A549 (cell line): ENCODE measurements around the gene LRRC8E. TPM values are rescaled to one million over a fixed set of nuclear protein-coding genes. Genes with fewer than 3 reads are reported as not detected.
A peak's percentile ranks its signal among the peaks of the same experiment; 100 is the strongest.

ENCODE experiments used
- ATAC-seq, 2 experiments: fragments of 200-7000 bp in 1 of 2; fragments of >200 bp in 1 of 2; cut with Nextera tagmentation in 1 of 2; cut with Tn5 transposase in 1 of 2; 3 replicates each; pipeline versions ENCODE4 v1.8.0 to v1.9.1; 2018 to 2020; ENCODE audit warnings: mild to moderate bottlenecking in 1 of 2, moderate library complexity in 1 of 2
- CTCF ChIA-PET: fragments of 300-600 bp; sonication (Branson Sonifier 250); formaldehyde crosslinking; extraction: SDS; loops from one replicate; lab custom pipeline; 2021; ENCODE audit warnings: antibody characterized with exemption, inconsistent platforms; lab: Yijun Ruan, JAX
- POLR2A ChIA-PET: fragments of 350-600 bp; formaldehyde crosslinking; extraction: SDS; loops from one replicate; lab custom pipeline; 2021; ENCODE audit warnings: antibody characterized with exemption, inconsistent platforms; lab: Yijun Ruan, JAX
- DNase-seq, 2 experiments: peaks; one replicate each; pipeline versions ENCODE4 v3.0.0 to v3.0.0-alpha.2; 2011 to 2016; ENCODE audit warnings: low read depth in 1 of 2, low spot score in 1 of 2
- FAIRE-seq: peaks from 2 replicates; lab custom pipeline; 2011; peaks lifted over from hg19 to GRCh38; lab: Jason Lieb, UNC
- H3K27ac ChIP-seq, 2 experiments: fragments of >200 bp; sonication (Bioruptor Twin); formaldehyde crosslinking; 3 replicates each; pipeline ENCODE4 v1.5.1; 2016 to 2017
- H3K4me1 ChIP-seq: fragments of >200 bp; sonication (Bioruptor Twin); formaldehyde crosslinking; 3 replicates; pipeline ENCODE4 v1.6.1; 2016
- H3K4me2 ChIP-seq: fragments of >200 bp; sonication (Bioruptor Twin); formaldehyde crosslinking; 3 replicates; pipeline ENCODE4 v1.6.1; 2016
- H3K4me3 ChIP-seq: fragments of >200 bp; sonication (Bioruptor Twin); formaldehyde crosslinking; 3 replicates; pipeline ENCODE4 v1.5.1; 2016
- H3K9me3 ChIP-seq: fragments of >200 bp; sonication (Bioruptor Twin); formaldehyde crosslinking; 3 replicates; pipeline ENCODE4 v1.6.1; 2016
- BHLHE40 ChIP-seq: IDR thresholded peaks from 2 replicates; pipeline ENCODE4 v1.6.1; 2012; ENCODE audit warnings: low read depth, low read length, inconsistent platforms
- CBX8 ChIP-seq: fragments of 200-600 bp; sonication (generic); IDR thresholded peaks from 2 replicates; pipeline ENCODE4 v1.6.1; 2016
- CEBPB ChIP-seq, 2 experiments: fragments of >200 bp in 1 of 2; sonication (Bioruptor Twin) in 1 of 2; formaldehyde crosslinking in 1 of 2; IDR thresholded peaks; 2 replicates each; pipeline ENCODE4 v1.6.1; 2012 to 2016
- CHD2 ChIP-seq: fragments of 150-350 bp; IDR thresholded peaks from 2 replicates; pipeline ENCODE4 v1.6.1; 2014; ENCODE audit warnings: low read length; ENCODE audit not compliant: partially characterized antibody
- CHD4 ChIP-seq: fragments of 200-600 bp; sonication (generic); IDR thresholded peaks from 2 replicates; pipeline ENCODE4 v1.6.1; 2016; ENCODE audit warnings: antibody characterized with exemption, mild to moderate bottlenecking, borderline replicate concordance
- EHF ChIP-seq: fragments of 250-450 bp; sonication (Bioruptor Pico); IDR thresholded peaks from 2 replicates; pipeline ENCODE4 v1.5.0; 2020; ENCODE audit warnings: mild to moderate bottlenecking
- EHMT2 ChIP-seq: fragments of 200-600 bp; sonication (generic); IDR thresholded peaks from 2 replicates; pipeline ENCODE4 v1.6.1; 2016; ENCODE audit warnings: antibody characterized with exemption, low read depth, mild to moderate bottlenecking, moderate library complexity
- ESRRA ChIP-seq: fragments of 150-350 bp; IDR thresholded peaks from 2 replicates; pipeline ENCODE4 v1.6.1; 2014; ENCODE audit warnings: mild to moderate bottlenecking, low read length, borderline replicate concordance
- FOSB ChIP-seq: fragments of 250-450 bp; sonication (Bioruptor Pico); IDR thresholded peaks from 2 replicates; pipeline ENCODE4 v1.5.0; 2020; ENCODE audit warnings: mild to moderate bottlenecking, moderate library complexity
- HOXB5 ChIP-seq: fragments of 250-450 bp; sonication (Bioruptor Pico); IDR thresholded peaks from 2 replicates; pipeline ENCODE4 v1.5.0; 2020; ENCODE audit warnings: mild to moderate bottlenecking, moderate library complexity
- KDM5A ChIP-seq: fragments of 200-600 bp; sonication (generic); IDR thresholded peaks from 2 replicates; pipeline ENCODE4 v1.6.1; 2016; ENCODE audit warnings: antibody characterized with exemption, mild to moderate bottlenecking
- MAFK ChIP-seq: fragments of 450-650 bp; IDR thresholded peaks from 2 replicates; pipeline ENCODE4 v1.6.1; 2014; ENCODE audit not compliant: partially characterized antibody
- MYC ChIP-seq: IDR thresholded peaks from 2 replicates; pipeline ENCODE4 v1.6.1; 2012; ENCODE audit warnings: mild to moderate bottlenecking, inconsistent platforms, low read length, improper control_type of control experiment, borderline replicate concordance
- NFE2L2 ChIP-seq: fragments of 150-350 bp; conservative IDR thresholded peaks from 2 replicates; pipeline ENCODE4 v1.6.1; 2014; ENCODE audit warnings: low read length
- NPAS2 ChIP-seq: fragments of 250-450 bp; sonication (Bioruptor Pico); IDR thresholded peaks from 2 replicates; pipeline ENCODE4 v1.8.0; 2022; ENCODE audit warnings: mild to moderate bottlenecking, moderate library complexity, borderline replicate concordance
- NR3C1 ChIP-seq: fragments of >200 bp; sonication (Bioruptor Twin); formaldehyde crosslinking; IDR thresholded peaks from 3 replicates; pipeline ENCODE4 v1.6.1; 2017
- PHF8 ChIP-seq: fragments of 200-600 bp; sonication (generic); IDR thresholded peaks from 2 replicates; pipeline ENCODE4 v1.6.1; 2016; ENCODE audit warnings: low read depth, mild to moderate bottlenecking, antibody characterized with exemption, moderate library complexity, borderline replicate concordance
- POLR2A ChIP-seq: IDR thresholded peaks from 2 replicates; pipeline ENCODE4 v1.6.1; 2012; ENCODE audit warnings: mild to moderate bottlenecking, low read length
- RAD21 ChIP-seq, 2 experiments: fragments of >200 bp in 1 of 2; sonication (Bioruptor Twin) in 1 of 2; formaldehyde crosslinking in 1 of 2; IDR thresholded peaks in 1 of 2; conservative IDR thresholded peaks in 1 of 2; 2 replicates in 1 of 2; 3 replicates in 1 of 2; pipeline ENCODE4 v1.6.1; 2012 to 2018; ENCODE audit warnings: inconsistent platforms in 1 of 2
- RCOR1 ChIP-seq: fragments of 150-350 bp; IDR thresholded peaks from 2 replicates; pipeline ENCODE4 v1.6.1; 2014; ENCODE audit warnings: antibody characterized with exemption, low read length, low read depth
- SMC3 ChIP-seq: fragments of >200 bp; sonication (Bioruptor Twin); formaldehyde crosslinking; IDR thresholded peaks from 3 replicates; pipeline ENCODE4 v1.6.1; 2018; ENCODE audit warnings: inconsistent platforms
- SREBF2 ChIP-seq: fragments of 450-650 bp; IDR thresholded peaks from 2 replicates; pipeline ENCODE4 v1.6.1; 2014; ENCODE audit warnings: mild to moderate bottlenecking, moderate library complexity
- ZFP36 ChIP-seq: fragments of 450-650 bp; IDR thresholded peaks from 2 replicates; pipeline ENCODE4 v1.6.1; 2014; ENCODE audit warnings: borderline replicate concordance; ENCODE audit not compliant: partially characterized antibody
- ZNF302 ChIP-seq: fragments of 250-450 bp; sonication (Bioruptor Pico); IDR thresholded peaks from 2 replicates; pipeline ENCODE4 v1.9.0; 2021; ENCODE audit warnings: inconsistent platforms, mild to moderate bottlenecking, moderate library complexity
- ZSCAN20 ChIP-seq: fragments of 250-450 bp; sonication (Bioruptor Pico); IDR thresholded peaks from 2 replicates; pipeline ENCODE4 v1.8.0; 2022; ENCODE audit warnings: mild to moderate bottlenecking, moderate library complexity
- WGBS: methylation state at CpG from one replicate; pipeline ENCODE4 v1.1.6; 2017; ENCODE audit errors: missing lambda C conversion rate; 5-methylcytosine and 5-hydroxymethylcytosine counted together
- polyA plus RNA-seq, 4 experiments: library from polyadenylated mRNA; depleted of rRNA in 3 of 4; stranded (reverse); fragments of >200 nt; fragmentation: RNase III in 1 of 4; extraction: RNeasy Plus Mini Kit Qiagen cat#74134 plus additional on column Dnase treatment in 1 of 4; gene quantifications; 2 replicates in 3 of 4; 3 replicates in 1 of 4; pipeline ENCODE4 v1.2.3, GENCODE V29; 2011 to 2017
- TF ChIP-seq, protein P1 (sequence below): fragments of 250-450 bp; sonication (Bioruptor Pico); IDR thresholded peaks from 2 replicates; pipeline ENCODE4 v1.5.0; 2020; ENCODE audit warnings: low read depth, mild to moderate bottlenecking, moderate library complexity
- TF ChIP-seq, protein P2 (sequence below): fragments of >200 bp; sonication (Bioruptor Twin); formaldehyde crosslinking; IDR thresholded peaks from 2 replicates; pipeline ENCODE4 v1.6.1; 2016
- TF ChIP-seq, protein P3 (sequence below): fragments of >200 bp; sonication (Bioruptor Twin); formaldehyde crosslinking; IDR thresholded peaks from 3 replicates; pipeline ENCODE4 v1.6.1; 2016
- TF ChIP-seq, protein P4 (sequence below): IDR thresholded peaks from 2 replicates; pipeline ENCODE4 v1.6.1; 2012; ENCODE audit warnings: low read depth, borderline replicate concordance
- TF ChIP-seq, protein P5 (sequence below): fragments of 150-350 bp; IDR thresholded peaks from 2 replicates; pipeline ENCODE4 v1.6.1; 2014; ENCODE audit warnings: low read depth, mild to moderate bottlenecking, low read length
- TF ChIP-seq, protein P6 (sequence below): fragments of >200 bp; sonication (Bioruptor Twin); formaldehyde crosslinking; IDR thresholded peaks from 3 replicates; pipeline ENCODE4 v1.5.1; 2016

LRRC8E gene
- polyA plus RNA-seq, 2 of the 4 experiments (the other 2 are of a cell fraction) = 4.0 to 4.4 TPM

DNA sequence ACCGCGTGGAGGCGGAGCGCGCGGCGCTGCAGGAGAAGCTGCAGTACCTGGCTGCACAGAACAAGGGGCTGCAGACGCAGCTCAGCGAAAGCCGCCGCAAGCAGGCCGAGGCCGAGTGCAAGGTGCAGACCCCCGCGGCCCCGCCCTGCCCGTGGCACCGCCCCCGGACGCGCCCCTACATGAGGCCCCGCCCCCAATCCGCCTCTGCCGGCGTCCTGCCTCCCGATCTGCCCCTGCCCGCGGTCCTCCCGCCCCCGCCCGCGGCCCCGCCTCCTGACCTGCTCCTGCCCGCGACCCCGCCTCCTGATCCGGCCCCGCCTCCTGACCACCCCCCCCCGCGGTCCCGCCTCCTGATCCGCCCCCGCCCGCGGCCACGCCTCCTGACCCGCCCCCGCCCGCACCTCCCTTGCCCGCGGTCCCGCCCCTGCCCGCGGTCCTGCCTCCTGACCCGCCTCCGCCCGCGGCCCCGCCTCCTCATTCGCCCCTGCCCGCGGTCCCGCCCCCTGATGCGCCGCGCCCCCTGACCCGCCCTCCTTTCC is 25.8 kb upstream of the LRRC8E start:
- H3K4me2 ChIP-seq = peak overlapping the region; percentile 85
- H3K27ac ChIP-seq = peak overlapping the region in 1 of 2 experiments; percentile 51; a peak in 2 of 6 replicates
- ATAC-seq = peak; percentile 12 to 55; a peak in 3 of 6 replicates
- H3K4me1 ChIP-seq = peaks cover 3% of the 10 kb centered on the region; the same call in 1 of the 3 replicates
- DNase-seq = peak in 1 of 2 experiments; percentile 73
- H3K4me3 ChIP-seq = peak overlapping the region; percentile 40
- no peaks in the 10 kb centered on the region for H3K9me3 ChIP-seq
- POLR2A ChIA-PET = no interaction called here
- CTCF ChIA-PET = interaction anchor here (2.4 kb wide), 2 partner anchors 9 to 10 kb away, joined by 9 to 23 read pairs; no protein-coding TSS in a partner anchor
- TF ChIP-seq BHLHE40 (no peak), NPAS2 (CRISPR knock-in tag) (no peak), ZNF302 (CRISPR knock-in tag) (no peak), FOSB (CRISPR knock-in tag) (no peak), EHF (no peak), CHD4 (no peak), RAD21 (conservative IDR thresholded peaks at IDR 0.05 in 1 of 2, IDR thresholded peaks at IDR 0.05 in 1 of 2) (no peak), MAFK (no peak), ZFP36 (no peak), ESRRA (no peak), CHD2 (no peak), POLR2A (no peak), CEBPB (IDR thresholded peaks at IDR 0.05) (no peak), SMC3 (no peak), HOXB5 (CRISPR knock-in tag) (no peak)
- TF ChIP-seq, protein P1, sequence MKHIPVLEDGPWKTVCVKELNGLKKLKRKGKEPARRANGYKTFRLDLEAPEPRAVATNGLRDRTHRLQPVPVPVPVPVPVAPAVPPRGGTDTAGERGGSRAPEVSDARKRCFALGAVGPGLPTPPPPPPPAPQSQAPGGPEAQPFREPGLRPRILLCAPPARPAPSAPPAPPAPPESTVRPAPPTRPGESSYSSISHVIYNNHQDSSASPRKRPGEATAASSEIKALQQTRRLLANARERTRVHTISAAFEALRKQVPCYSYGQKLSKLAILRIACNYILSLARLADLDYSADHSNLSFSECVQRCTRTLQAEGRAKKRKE (CRISPR knock-in tag) = no peak
- TF ChIP-seq, protein P2, sequence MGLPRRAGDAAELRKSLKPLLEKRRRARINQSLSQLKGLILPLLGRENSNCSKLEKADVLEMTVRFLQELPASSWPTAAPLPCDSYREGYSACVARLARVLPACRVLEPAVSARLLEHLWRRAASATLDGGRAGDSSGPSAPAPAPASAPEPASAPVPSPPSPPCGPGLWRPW = no peak
- no CpG with 5 or more reads among the region's 67 CpGs for WGBS
- FAIRE-seq = no peak

DNA sequence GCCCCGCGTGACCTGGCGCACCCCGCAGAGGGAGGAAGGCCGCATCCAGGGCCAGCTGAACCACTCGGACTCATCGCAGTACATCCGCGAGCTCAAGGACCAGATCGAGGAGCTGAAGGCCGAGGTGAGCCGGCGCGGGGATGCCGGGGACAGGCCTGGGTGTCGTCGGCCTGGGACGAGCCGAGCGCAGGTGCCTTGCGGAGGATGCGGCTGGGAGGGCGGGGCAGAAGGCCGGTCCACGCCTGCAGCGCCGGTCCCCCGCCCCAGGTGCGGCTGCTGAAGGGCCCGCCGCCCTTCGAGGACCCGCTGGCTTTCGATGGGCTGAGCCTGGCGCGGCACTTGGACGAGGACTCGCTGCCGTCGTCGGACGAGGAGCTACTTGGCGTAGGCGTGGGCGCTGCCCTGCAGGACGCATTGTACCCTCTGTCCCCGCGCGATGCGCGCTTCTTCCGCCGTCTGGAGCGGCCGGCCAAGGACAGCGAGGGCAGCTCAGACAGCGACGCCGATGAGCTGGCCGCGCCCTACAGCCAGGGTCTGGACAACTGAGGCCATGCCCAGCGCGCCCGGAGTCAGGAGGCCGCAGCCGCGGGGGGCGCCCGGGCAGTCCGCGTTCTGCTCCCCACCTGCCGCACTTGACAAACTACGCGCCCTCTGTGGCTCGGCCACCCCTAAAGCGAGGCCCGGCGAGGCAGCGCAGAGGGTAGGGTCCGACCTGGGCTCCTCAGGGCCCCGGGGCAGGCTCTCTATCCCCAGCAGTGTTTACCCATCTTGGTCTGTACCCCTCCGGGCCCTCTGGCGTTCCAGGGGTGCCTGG is 24.9 kb upstream of the LRRC8E start:
- CTCF ChIA-PET = interaction anchor here (2.4 kb wide), 1 partner anchor 10 kb away, joined by 9 read pairs; no protein-coding TSS in a partner anchor
- Histone ChIP-seq H3K4me2 (peak overlapping the region; percentile 85; the same call in 1 of the 3 replicates), H3K4me3 (no peak overlapping the region; the same call in 2 of the 3 replicates), H3K27ac (no peak overlapping the region), H3K9me3 (no peaks in the 10 kb centered on the region), H3K4me1 (peaks cover 5% of the 10 kb centered on the region)
- POLR2A ChIA-PET = no interaction called here
- 84% methylated on average over 12 of the region's 83 CpGs for WGBS
- DNase-seq = no peak
- ATAC-seq = no peak
- FAIRE-seq = no peak
- TF ChIP-seq, protein P3, sequence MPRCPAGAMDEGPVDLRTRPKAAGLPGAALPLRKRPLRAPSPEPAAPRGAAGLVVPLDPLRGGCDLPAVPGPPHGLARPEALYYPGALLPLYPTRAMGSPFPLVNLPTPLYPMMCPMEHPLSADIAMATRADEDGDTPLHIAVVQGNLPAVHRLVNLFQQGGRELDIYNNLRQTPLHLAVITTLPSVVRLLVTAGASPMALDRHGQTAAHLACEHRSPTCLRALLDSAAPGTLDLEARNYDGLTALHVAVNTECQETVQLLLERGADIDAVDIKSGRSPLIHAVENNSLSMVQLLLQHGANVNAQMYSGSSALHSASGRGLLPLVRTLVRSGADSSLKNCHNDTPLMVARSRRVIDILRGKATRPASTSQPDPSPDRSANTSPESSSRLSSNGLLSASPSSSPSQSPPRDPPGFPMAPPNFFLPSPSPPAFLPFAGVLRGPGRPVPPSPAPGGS = no peak
- TF ChIP-seq, protein P4, sequence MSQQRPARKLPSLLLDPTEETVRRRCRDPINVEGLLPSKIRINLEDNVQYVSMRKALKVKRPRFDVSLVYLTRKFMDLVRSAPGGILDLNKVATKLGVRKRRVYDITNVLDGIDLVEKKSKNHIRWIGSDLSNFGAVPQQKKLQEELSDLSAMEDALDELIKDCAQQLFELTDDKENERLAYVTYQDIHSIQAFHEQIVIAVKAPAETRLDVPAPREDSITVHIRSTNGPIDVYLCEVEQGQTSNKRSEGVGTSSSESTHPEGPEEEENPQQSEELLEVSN = no peak
- TF ChIP-seq CEBPB (IDR thresholded peaks at IDR 0.05) = no peak
- TF ChIP-seq ZSCAN20 (CRISPR knock-in tag) = no peak
- no peak for TF ChIP-seq KDM5A
- TF ChIP-seq NR3C1 = no peak
- no peak for TF ChIP-seq RCOR1
- no peak for TF ChIP-seq CBX8
- TF ChIP-seq, protein P5, sequence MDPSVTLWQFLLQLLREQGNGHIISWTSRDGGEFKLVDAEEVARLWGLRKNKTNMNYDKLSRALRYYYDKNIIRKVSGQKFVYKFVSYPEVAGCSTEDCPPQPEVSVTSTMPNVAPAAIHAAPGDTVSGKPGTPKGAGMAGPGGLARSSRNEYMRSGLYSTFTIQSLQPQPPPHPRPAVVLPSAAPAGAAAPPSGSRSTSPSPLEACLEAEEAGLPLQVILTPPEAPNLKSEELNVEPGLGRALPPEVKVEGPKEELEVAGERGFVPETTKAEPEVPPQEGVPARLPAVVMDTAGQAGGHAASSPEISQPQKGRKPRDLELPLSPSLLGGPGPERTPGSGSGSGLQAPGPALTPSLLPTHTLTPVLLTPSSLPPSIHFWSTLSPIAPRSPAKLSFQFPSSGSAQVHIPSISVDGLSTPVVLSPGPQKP = no peak
- TF ChIP-seq, protein P6, sequence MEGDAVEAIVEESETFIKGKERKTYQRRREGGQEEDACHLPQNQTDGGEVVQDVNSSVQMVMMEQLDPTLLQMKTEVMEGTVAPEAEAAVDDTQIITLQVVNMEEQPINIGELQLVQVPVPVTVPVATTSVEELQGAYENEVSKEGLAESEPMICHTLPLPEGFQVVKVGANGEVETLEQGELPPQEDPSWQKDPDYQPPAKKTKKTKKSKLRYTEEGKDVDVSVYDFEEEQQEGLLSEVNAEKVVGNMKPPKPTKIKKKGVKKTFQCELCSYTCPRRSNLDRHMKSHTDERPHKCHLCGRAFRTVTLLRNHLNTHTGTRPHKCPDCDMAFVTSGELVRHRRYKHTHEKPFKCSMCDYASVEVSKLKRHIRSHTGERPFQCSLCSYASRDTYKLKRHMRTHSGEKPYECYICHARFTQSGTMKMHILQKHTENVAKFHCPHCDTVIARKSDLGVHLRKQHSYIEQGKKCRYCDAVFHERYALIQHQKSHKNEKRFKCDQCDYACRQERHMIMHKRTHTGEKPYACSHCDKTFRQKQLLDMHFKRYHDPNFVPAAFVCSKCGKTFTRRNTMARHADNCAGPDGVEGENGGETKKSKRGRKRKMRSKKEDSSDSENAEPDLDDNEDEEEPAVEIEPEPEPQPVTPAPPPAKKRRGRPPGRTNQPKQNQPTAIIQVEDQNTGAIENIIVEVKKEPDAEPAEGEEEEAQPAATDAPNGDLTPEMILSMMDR = no peak
- TF ChIP-seq POLR2A = no peak
- no peak for TF ChIP-seq SREBF2
- TF ChIP-seq, protein P1 (CRISPR knock-in tag) = no peak
- no peak for TF ChIP-seq PHF8
- TF ChIP-seq EHMT2 = no peak
- no peak for TF ChIP-seq NFE2L2
- no peak for TF ChIP-seq MYC
